Kidney glomerular epithelial cell (primary cell): ENCODE results near the gene FRMD8.
"Not testable (repeated sequence)": the region's sequence is repeated elsewhere in the genome, so short reads cannot be mapped to it uniquely, and the experiment has no call there.

Experiments
- DNase-seq: peaks from one replicate; lab custom pipeline; 2025; lab: John Stamatoyannopoulos, UW

Gene FRMD8

GRCh38 chr11:65436412-65437032, 50.1 kb downstream of the FRMD8 start:
- DNase-seq, result no peak

GRCh38 chr11:65437436-65438227, 51.2 kb downstream of the FRMD8 start:
- DNase-seq, result no peak

- no peak for DNase-seq
Observed at GRCh38 chr11:65438257-65439151, 52.1 kb downstream of the FRMD8 start.

- no peak for DNase-seq
Observed at GRCh38 chr11:65439331-65440181, 53.1 kb downstream of the FRMD8 start.

GRCh38 chr11:65440831-65441499, 54.5 kb downstream of the FRMD8 start:
- DNase-seq, result no peak

- no peak for DNase-seq
Observed at GRCh38 chr11:65442842-65443331, 56.5 kb downstream of the FRMD8 start.

- DNase-seq, result no peak
Observed at GRCh38 chr11:65444314-65445051, 58.0 kb downstream of the FRMD8 start.

GRCh38 chr11:65445101-65445603, 58.7 kb downstream of the FRMD8 start:
- no peak for DNase-seq

GRCh38 chr11:65445604-65446445, 59.4 kb downstream of the FRMD8 start:
- DNase-seq, result no peak

- DNase-seq, result no peak
Observed at GRCh38 chr11:65446446-65447277, 60.2 kb downstream of the FRMD8 start.

- DNase-seq, result no peak
Observed at GRCh38 chr11:65448074-65448417, 61.6 kb downstream of the FRMD8 start.

- DNase-seq, result no peak
Observed at GRCh38 chr11:65448418-65449105, 62.1 kb downstream of the FRMD8 start.

GRCh38 chr11:65451301-65451700, 64.9 kb downstream of the FRMD8 start:
- not testable (repeated sequence) for DNase-seq

GRCh38 chr11:65452259-65452658, 65.8 kb downstream of the FRMD8 start:
- DNase-seq, result not testable (repeated sequence)

- DNase-seq, result no peak
Observed at GRCh38 chr11:65452806-65453490, 66.5 kb downstream of the FRMD8 start.

GRCh38 chr11:65454311-65454695, 67.9 kb downstream of the FRMD8 start:
- no peak for DNase-seq
